Suprapubic skin (tissue), 3 donors: ENCODE measurements around the gene AIFM3.
"Not testable (repeated sequence)": the region's sequence is repeated elsewhere in the genome, so short reads cannot be mapped to it uniquely, and the experiment has no call there.

ENCODE experiments used
- CTCF ChIP-seq, 2 donors: fragments of 200-600 bp in 1 of 2; fragments of 450-650 bp in 1 of 2; sonication (generic) in 1 of 2; IDR thresholded peaks; one replicate each; pipeline ENCODE4 v1.5.1; 2016 to 2019; ENCODE audit warnings: antibody characterized with exemption in 2 of 2, mild to moderate bottlenecking in 1 of 2, moderate library complexity in 1 of 2
- EP300 ChIP-seq: sonication (generic); formaldehyde crosslinking; IDR thresholded peaks from one replicate; pipeline ENCODE4 v1.6.1; 2017; ENCODE audit warnings: antibody characterized with exemption

GRCh38 chr22:21009208-21009607, 42.2 kb downstream of the AIFM3 start:
- not testable (repeated sequence) for TF ChIP-seq EP300; CTCF (IDR thresholded peaks at IDR 0.05)
